Erythroblast (primary cell): ENCODE data around the gene TSPAN32.

Source experiments
- GATA1 ChIP-seq: IDR thresholded peaks from 2 replicates; pipeline ENCODE4 v1.6.1; 2011; ENCODE audit warnings: low read depth, mild to moderate bottlenecking, control low read depth, low read length, moderate library complexity
- POLR2A ChIP-seq: IDR thresholded peaks from 2 replicates; pipeline ENCODE4 v1.6.1; 2011; ENCODE audit warnings: mild to moderate bottlenecking, low read length

- peak; percentile 49 for TF ChIP-seq POLR2A
- TF ChIP-seq GATA1 = no peak
These were observed 7.6 kb upstream of the TSPAN32 start for GRCh38 chr11:2293984-2294925.
